Coronary artery (tissue), 2 donors: Measurements from ENCODE around the gene BBS9.

Experiments
- DNase-seq: peaks from one replicate; pipeline ENCODE4 v3.0.0-alpha.2; 2017; ENCODE audit warnings: low spot score
- H3K27ac ChIP-seq, 2 donors: fragments of 200-600 bp; sonication (generic); one replicate each; pipeline ENCODE4 v1.5.1; 2016 to 2019
- H3K4me3 ChIP-seq: fragments of 200-600 bp; sonication (generic); 2 replicates; pipeline ENCODE4 v1.5.1; 2016; ENCODE audit warnings: mild to moderate bottlenecking, moderate library complexity
- CTCF ChIP-seq: fragments of 200-600 bp; sonication (generic); IDR thresholded peaks from one replicate; pipeline ENCODE4 v1.5.1; 2019; ENCODE audit warnings: antibody characterized with exemption

The BBS9 gene

DNA sequence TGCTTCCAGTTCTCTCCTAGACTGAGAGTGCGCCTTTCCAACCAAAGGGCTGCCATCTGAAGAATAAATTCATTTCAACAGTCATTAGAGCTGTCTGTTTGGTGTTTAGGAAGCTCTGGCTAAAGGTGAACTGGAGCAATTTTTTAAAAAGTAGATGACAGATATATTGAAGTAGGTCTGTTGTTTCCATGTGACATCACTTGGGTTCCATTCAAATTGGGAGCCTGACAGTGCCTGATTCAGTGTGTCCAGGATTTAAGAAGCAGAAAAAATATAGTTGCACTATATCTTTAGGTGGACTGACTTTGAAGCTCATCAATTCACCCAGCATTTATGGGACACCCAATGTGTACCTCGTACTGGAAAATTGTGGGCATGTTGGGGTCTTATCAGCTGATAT, 367.7 kb downstream of the BBS9 start:
- TF ChIP-seq CTCF = no peak
- no peak for DNase-seq
- H3K4me3 ChIP-seq = no peak overlapping the region
- no peak overlapping the region for H3K27ac ChIP-seq

DNA sequence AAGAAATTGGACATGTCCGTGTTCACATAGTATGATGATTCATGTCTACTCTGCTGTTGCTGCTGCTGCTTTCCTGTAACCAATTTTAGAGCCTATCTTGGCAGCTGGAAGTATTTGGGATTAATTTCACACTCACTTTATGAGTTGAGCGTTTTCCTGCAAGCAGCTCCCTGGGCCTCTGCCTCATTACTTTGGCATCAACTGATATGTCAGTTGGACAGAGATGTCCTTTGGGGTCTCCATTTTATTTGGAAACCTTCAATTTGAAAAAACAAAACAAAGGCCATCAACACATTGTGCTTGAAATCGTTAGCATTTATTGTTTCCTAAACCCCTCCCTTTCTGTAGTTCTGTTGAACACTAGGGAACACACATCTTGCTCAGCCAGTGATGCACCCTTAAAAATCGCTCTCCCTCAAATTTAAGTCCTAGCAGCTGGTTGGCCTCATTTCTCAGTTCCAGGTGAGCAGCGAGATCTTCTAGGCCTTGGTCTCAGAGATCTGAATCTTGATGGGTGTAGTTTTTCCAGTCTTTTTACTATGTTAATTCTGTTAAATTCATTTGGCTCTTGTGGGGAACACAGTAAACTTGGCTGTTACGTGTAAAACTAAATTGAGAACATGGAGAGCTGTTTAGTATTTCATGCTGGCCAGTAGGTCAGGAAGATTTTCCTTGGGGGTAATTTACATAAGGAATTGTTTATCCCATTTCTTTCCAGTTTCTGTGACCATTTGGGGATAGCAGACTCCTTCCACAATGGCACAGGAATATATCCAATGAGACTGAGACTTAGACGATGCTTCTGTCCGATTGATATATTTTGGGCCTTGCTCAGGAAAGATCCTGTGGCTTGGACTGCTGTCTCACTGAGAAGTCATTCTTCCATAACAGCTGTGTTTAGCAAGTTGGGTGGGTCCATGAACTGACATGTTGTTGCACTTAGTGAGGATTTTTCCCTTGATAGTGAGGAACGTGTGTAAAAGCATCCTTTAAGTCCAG, 371.6 kb downstream of the BBS9 start:
- H3K4me3 ChIP-seq = no peak overlapping the region
- no peak for DNase-seq
- TF ChIP-seq CTCF = no peak
- no peak overlapping the region for H3K27ac ChIP-seq

DNA sequence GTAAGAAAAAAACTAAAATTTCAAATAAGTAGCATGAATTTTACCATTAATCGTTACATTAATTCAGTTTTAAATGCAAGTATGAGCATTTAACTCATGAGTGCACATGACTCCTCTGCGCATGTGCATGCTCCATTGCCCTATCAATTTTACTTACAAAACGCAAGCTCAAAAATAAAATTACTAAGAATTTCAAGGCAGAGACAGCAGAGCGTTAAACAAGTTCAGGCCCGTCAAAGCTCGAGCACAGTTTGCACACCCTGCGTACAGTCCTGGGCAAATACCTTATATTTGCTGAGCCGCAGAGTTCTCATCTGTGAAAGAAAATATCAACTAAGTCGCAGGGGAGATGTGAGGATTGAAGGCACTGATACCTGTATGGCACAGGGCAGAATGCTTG, 373.6 kb downstream of the BBS9 start:
- no peak for DNase-seq
- TF ChIP-seq CTCF = no peak
- no peak overlapping the region for H3K27ac ChIP-seq
- no peak overlapping the region for H3K4me3 ChIP-seq

DNA sequence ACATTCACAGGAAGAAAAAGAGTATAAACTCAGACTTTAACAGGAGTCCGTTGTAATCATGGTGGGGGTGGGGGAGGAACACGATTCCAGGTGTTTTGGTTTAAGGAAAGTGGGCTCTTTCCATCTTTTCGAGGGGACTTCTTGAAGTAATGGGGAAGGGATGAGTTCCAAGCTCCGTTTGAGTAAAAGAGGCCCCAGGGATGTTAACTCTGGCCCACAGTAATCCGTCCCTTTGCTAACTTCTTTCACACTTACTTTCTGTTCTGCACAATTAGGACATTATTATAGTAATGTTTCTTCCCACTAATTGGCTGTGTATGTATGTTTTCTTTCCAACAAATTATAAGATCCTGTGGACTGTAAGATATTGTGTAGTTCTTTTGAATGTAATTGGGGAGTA, 374.4 kb downstream of the BBS9 start:
- no peak overlapping the region for H3K4me3 ChIP-seq
- no peak for TF ChIP-seq CTCF
- H3K27ac ChIP-seq = no peak overlapping the region
- no peak for DNase-seq

GRCh38 chr7:33504266-33504665, 374.9 kb downstream of the BBS9 start:
- no peak for DNase-seq
- Histone ChIP-seq H3K27ac (no peak overlapping the region), H3K4me3 (no peak overlapping the region)
- TF ChIP-seq CTCF = no peak

- Histone ChIP-seq H3K27ac (no peak overlapping the region), H3K4me3 (no peak overlapping the region)
- no peak for TF ChIP-seq CTCF
- no peak for DNase-seq
These were observed 379.8 kb downstream of the BBS9 start for GRCh38 chr7:33509206-33509605.

DNA sequence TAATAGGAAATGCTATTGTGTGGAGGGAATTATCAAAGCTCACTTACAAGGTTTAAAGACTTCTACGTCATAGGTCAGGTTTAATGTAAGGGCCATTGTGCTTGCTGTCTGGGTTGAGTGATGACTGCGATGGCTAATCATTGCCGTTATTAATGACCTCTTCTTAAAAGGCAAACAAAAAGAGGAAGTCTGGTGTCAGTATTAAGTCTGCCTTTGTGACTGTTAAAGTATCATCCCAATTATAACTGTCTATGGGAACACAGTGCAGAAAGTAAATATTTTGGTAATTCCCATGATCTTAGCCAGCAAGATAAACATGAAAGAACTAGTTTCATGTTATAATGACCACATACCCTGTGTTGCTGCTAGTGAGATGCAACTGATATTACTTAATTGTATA, 382.4 kb downstream of the BBS9 start:
- no peak overlapping the region for H3K27ac ChIP-seq
- H3K4me3 ChIP-seq = no peak overlapping the region
- DNase-seq = no peak
- TF ChIP-seq CTCF = no peak
